ENCODE results near the gene LHX6.

The LHX6 gene

DNA sequence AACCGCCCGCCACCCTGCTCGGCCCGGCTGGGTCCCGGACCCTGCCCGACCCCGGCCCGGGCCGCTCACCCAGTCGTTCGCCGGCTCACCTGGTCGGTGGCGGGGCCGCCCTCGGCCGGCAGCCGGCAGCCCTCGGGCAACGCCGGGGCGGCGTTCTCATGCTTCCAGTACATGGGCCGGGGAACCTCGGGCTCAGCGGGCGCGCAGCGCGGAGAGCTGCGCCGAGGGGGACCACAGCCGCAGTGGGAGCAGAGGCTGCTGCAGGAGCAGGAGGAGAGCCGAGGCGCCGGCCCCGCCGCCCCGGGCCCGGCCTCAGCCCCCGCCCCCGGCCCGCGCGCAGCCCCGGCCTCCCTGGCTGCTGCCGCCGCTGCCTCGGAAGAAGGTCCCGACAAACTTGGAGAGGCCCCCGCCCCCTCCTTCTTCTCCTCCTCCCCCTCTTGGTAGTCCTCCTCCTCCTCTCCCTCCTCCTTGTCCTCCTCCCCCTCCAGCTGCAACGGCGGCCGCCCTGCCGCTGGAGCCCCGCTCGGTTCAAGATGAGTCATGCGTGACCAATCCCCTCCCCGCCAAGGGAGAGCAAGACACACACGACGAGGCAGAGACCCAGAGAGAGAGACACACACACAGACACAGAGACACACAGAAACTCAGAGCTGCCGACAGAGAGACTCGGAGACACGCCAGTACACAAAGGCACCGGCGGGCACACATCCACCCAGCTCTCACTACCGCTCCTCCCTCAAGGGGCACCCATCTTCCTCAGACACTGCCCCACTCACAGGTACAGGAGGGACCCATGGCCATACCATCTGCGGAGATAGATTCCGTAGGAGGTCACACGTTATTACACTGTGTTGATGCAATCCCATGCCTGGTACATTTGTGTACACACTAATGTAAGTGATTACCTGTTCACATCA is at the start of gene LHX6:
LHX6 (minus strand) TSS at position 390 of the 917 bp plus-strand sequence; CDS start at position 173, 217 bp downstream.
- no peak for DNase-seq

DNA sequence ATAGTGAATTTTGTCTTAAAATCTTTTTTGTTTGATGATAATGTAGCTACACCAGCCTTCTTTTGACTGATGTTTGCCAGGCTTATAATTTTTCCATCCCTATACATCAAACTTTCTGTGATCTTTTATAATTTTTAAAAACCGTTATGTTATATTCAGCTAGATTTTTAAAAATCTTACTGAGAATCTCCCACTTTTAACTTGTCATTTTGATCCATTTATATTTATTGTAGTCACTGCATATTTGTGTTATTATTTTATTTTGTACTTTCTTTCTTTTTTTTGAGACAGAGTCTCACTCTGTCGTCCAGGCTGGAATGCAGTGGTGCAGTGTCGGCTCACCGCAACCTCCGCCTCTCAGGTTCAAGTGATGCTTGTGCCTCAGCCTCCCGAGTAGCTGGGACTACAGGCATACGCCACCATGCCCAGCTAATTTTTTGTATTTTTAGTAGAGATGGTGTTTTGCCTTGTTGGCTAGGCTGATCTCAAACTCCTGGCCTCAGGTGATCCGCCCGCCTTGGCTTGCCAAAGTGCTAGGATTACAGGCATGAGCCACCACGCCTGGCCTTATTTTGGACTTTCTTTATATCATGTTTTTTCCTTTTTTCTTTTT is 48.6 kb upstream of the LHX6 start:
- DNase-seq = no peak

DNA sequence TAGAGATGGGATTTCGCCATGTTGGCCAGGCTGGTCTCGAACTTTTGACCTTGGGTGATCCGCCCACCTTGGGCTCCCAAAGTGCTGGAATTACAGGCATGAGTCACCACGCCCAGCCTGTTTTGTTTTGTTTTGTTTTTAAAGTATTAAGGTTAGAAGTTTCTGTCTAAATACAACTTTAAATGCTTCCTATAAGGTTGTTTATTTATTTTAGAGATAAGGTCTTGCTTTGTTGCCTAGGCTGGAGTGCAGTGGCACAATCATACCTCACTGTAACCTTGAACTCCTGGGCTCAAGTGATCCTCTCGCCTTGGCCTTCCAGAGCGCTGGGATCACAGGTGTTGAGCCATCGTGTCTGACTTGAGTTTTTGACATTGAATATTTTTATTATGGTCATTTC is 47.3 kb upstream of the LHX6 start:
- DNase-seq = no peak

DNA sequence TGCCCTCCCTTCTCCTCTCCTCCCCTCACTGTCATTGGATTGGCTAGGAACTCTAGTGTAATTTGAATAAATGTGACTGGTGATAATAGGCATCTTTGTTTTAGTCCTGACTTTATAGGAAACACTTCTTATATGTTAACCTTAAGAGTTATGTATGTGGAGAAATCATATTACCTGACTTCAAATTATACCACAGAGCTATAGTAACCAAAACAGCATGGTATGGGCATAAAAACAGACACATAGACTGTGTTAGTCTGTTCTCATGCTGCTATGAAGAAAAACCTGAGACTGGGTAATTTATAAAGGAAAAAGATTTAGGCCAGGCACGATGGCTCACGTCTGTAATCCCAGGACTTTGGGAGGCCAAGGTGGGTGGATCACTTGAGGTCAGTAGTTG is 45.3 kb upstream of the LHX6 start:
- no peak for DNase-seq

DNA sequence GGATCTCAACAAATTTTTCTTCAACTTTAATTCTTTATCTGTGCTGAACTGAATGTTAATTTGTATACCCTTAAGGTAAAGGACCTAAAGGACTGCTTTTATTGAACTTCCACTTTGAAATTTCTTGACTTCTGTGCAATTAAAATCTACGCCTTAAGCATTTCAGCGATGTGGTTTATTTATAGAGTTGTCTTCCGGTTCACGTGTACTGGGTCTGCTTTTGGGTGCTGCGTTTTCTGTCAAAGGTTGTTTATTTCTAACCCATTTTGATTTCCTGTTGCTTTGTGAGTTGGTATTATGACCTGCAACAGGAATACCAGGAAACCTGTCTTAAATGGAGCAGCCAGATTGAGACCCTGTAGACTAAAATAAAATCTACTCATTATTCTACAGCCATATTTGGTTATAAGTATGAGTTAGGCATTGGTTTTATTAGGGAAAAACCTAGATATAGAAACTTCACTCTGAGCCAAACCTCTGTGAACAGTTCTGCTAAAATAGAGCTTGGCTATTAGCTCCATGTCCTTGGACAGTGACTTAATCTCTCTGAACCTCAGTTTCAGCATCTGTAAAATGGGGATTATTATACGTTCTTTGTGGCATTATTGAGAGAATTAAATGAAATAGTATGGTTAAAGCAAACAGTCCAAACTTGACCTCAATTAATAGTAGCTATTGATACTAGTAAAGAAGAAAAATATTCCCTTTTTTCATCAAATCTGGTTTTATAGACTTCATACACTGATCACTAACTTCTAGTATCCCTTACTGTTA is 39.5 kb upstream of the LHX6 start:
- DNase-seq = no peak

DNA sequence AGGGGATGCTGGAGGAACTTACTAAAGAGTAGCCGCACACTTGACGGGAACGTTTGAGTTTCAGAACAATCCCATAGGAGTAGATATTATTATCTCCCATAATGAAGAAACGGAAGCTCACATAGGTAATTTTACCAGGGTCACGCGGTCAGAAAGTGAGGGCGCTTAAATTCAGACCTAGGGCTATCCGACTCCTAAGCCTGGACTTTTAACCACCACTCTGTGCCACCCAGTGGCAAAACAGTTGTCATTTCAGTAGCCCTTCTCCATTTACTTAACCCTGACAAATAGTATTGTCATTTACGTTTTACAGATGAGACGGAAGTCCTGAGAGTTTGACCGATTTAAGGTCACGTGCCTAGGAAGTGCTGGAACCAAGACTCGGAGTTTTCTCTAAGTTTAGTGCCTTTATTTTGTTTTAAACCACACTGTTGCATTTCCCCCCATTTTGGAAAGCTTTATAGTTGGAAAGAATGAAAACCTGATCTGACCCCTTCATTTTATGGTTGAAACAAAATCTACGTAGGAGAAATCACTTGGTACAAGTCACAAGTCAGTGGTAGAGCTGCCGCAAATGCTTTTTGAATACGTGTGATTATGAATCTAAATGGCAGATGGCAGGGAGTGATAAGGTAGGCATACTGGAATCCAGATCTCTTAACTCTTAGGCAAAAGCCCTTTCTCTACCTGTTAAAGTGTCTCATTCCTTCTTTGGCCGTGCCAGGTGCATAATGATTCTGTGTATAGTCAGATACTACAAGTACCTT is 36.6 kb upstream of the LHX6 start:
- no peak for DNase-seq

DNA sequence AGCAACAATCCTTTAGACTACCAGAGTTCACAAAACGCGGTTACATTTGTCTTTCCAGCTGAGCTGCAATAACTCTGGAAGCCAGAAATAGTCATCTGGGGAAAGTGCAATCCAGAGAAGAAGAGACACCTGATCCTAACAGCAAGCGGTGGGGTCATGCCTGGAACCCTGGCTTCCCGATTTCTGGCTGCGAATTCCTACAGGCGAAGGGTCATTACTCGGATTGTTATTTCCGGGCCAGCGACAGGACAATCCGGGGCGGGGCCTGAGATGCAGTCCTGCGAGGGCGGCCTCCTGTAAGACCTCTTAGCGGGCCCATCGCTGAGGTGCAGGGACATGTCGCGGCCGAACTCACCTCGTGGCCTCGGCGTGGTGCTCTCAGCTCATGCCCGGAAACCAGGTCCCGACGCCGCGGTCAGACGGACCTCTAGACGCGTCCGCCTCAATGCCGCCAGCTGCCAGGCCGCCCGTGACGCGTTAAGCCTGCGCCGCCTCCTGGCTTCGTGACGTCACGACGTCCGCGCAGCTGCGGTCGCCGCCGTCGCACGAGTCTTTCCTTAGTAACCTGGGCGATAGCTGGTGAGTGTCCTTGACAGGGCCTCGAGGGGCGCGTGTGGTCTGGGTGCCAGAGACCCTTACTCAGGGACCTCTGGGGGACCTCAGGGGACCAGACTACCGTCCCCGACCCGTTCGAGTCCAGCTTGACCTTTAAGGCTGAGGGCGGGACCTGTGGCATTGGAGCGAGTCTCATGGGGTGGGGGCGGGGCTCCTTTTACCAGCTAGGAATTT is 35.8 kb upstream of the LHX6 start, which contains the start of the genes MRRF and RBM18:
MRRF (plus strand) TSS at position 523 of the 789 bp plus-strand sequence. CDS start 6,010 bp downstream, outside the sequence.
RBM18 (minus strand) TSS at position 481 of the 789 bp plus-strand sequence. CDS start 3,348 bp downstream, outside the sequence.
- peak; percentile 97 for DNase-seq

DNA sequence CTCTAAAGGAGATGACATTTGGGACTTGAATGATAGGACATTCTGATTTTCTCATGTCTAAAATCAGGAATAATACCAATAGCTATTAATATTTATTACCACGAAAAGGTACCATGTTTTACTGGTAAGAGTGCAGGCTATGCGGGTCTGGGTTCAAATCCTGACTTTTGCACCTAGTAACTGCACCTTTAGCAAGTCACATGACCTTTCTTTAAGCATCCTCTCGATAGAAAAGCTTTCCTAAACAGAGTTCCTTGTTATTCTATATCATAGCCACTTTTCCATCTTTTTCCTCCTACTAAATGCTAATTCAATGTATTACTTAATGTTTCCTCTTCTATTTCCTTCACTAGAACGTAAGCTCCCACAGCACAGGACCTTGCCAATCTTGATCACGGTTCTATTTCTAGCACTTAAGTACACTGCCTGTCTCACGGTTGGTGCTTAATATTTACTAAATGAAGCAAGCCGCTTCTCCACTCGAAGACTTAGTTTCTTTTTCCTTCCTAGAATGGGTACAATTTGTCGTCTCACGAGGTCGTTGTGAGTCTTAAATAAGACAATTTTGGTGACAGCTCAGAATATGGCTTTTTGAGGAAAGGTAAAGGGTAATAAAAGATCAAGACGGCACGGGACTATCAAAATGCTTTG is 35.1 kb upstream of the LHX6 start:
- no peak for DNase-seq

DNA sequence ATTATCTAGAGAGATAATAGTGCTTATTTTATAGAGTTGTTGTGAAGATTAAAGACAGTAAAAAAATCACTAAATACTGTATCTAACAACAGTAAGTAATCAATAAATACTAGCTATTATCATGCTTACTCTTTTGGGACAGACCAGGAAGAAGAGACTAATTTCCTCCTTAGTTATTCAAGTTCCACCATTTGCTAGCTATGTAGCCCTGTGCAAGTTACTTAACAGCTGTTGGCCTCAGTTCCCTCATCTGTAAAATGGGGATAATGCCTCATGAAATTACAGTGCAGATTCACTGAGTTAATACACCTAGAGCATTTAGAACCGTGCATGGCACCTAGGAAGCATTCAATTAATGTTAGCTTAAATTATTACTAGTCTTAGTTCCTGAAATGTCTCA is 33.3 kb upstream of the LHX6 start:
- DNase-seq = no peak

DNA sequence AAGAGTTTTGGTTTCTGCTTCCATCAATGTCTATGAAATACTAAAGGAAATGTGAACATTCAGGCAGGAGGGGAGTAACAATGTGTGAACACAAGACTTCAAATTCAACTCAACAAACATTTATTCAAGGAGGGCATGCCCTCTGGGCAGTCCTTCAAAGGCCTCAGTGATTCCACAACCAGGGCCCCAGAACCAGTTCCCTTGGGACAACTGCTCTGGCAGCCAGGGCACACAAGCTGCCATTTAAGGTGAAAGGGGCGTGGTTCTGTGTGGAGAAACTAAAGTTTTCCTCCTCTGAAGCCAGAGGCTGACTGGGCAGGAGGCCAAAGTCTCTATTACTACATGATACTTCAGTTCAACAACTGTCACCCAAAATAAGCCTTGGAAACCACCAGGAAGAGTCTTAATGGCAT is 32.7 kb upstream of the LHX6 start:
- no peak for DNase-seq

DNA sequence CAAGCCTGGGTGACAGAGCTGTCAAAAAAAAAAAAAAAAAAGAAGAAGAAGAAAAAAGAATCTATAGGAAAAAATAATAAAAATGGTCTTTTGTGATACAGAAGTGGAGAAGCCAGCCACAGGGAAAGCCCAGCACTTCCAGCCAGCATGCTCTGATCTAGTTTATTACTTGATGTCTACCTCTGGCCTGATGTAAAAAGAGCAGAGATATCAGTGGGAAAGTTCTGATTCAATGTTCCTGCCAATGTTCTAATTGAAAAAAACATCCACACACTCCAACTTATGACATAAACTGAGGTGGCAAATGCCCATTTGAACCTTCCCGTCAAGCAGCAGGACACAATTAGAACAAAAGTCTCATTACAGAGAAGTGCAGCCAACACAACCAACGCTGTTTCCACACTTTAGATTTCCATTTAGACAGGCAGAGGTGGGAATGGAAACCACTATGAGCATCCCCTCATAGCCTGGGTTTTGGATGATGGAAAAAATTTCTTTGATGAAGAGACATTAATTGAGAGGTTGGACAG is 30.2 kb upstream of the LHX6 start:
- DNase-seq = no peak

DNA sequence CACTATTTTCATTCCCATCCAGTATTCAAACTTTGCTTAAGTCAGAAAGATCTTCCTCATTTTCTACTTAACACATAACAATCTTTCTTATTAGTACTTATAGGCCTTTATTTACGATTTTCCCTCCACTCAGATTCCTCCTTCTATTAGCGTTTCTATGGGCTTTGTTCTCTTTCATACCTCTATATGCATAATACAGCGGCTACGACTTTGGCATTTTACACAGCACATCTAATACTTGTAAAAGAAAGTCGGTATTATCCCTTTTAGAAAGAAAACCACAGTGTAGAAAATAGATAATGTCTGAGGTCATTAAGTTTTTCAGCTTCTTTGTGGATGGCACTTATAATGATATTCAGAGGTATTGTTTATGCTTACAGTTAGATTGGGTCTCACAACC is 27.4 kb upstream of the LHX6 start:
- no peak for DNase-seq

DNA sequence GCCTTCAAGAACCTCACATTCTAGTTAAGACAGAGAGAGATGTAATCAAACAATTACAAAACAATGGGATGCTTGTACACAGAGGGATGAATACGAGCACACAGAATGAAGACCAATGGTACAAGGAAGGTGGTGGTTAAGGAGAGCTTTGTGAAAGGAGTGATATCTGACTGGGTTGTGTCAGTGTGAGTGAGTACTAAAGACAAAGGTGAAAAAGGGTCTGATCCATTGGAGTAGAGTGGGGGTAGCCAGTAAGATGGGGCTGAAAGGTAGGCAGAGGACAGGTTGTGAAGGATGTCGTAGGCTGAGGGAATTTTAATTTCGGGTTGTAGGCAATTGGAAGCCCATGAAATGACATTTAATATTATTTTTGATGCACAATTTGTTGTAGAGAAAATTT is 26.0 kb upstream of the LHX6 start:
- no peak for DNase-seq

DNA sequence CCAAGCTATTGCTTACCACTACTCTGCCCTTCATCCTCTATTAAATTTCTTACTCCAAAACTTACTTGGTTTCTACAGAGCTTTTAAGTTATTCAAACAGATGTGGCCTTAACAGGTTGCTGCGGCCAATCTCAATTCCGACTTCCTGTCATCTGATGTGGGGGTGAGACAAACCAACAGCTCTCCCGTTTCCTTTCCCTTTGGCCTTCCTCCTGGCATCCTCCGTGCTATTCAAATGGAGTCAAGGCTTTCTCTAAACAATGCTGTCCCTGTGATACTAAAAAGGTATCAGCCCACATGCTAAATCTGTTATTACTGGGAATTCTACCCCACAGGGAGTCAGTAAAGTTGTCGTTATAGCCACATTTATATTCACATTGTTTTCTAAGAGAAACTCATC is 24.0 kb upstream of the LHX6 start:
- no peak for DNase-seq

DNA sequence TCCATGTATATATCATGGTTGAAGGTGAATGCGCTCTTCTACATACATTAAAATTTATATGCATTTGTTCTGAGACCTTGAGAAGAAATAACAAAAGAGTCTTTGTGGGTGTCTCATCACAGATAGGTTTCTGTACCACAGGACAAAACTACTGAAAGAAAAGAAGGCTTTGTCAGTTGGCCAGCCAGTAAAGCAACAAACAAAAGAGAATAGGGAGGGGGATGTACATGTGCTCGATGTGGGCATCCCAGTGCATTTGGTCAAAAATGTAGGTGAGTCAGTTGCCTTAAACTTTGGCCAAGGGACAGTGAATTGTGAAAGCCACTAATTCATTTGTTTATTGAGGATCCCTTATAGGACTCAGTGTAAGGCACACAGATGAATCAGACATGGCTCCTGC is 22.6 kb upstream of the LHX6 start:
- DNase-seq = no peak

DNA sequence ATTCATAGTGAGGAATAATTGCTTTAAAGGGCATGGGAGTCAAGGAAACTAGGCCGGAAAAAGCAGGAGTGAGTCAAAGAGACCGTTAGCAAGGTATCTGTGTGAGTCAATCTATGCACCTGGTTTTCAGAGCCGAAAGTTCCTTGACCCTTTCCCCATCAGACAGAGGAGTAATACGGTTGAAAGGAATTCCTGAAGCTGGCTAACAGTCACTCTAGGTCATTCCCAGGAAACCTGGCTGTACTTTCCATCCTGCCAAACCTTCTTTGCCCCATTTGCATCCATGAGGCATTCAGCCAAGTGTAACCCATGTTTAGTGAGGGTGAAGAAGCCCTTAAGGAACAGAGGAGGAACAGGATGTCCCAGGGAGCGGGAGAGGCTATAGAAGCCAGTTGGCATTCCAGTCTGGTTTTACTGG is 19.7 kb upstream of the LHX6 start:
- no peak for DNase-seq

DNA sequence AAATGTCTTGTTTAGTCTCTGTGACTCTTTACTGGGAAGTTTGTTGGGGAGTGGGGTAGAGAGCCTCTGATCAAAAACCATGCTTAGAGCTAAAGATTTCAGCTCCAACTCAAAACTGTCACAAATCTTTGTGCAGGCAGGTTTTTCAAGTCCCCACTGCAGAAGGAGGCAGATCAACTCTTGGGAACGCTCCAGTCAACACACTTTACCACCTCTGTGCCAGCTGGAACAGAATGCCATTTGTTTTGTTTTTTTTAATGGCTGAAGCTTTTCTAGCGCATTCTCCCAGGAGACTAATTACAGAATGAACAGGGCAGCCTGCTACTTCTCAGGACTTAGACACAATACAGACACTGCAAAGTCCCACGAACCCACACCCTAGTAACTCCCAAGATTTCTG is 17.9 kb upstream of the LHX6 start:
- no peak for DNase-seq

DNA sequence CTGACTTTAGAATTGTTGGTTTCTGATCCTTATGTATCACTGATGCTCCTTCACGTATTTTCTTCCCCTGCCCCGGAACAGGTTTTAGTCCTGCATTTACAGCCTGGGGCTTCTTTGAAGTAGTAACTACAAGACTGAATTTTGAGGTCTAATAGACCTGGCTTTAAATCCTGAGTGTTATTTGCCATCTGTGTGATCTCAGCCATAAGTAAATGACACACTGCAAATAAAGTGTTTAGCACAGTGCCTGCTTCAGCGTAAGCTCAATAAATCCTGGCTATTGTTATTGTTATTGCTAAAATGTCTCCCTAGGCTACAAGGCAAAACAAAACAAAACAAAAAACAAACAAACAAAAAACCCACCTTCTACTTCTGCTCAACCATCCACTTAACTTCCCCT is 15.6 kb upstream of the LHX6 start:
- no peak for DNase-seq

DNA sequence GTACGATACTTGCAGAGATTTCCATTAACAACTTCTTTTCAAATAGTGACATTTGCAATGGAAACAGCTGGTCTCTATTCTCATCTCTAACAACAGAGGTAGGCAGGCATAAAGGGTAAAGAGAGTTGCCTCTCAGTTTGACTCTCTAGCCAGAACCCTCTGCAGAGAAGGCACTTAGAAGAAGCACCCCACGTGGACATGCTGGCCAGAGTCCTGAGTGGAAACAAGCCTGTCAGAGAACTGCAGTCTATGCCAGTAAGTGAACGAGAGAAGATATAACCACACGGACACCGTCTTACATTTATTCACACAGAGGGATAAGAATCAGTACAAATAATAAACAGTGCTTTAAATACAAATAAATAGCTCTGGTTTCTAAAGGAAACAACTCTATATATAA is 11.0 kb upstream of the LHX6 start:
- no peak for DNase-seq

DNA sequence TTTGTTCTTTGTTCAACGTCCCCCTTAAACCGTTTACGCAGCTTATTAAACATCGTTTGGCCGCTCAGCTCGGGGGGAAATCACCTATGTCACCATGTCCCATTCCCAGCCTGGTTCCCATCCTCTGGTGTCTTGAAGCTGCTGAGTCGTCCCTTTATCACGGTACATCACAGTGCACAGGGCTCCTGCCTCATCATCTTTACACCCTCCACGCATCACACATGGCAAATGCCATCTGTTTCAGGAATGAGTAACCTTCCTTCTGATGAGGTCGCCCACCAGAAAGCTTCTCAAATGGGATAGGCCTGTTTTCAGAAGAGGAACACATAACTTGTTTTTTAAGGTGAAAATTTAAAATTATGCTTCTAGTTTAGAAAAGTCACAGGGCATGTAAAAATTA is 7.9 kb upstream of the LHX6 start:
- DNase-seq = no peak
